ENCODE measurements around the gene MYF5.

DNA sequence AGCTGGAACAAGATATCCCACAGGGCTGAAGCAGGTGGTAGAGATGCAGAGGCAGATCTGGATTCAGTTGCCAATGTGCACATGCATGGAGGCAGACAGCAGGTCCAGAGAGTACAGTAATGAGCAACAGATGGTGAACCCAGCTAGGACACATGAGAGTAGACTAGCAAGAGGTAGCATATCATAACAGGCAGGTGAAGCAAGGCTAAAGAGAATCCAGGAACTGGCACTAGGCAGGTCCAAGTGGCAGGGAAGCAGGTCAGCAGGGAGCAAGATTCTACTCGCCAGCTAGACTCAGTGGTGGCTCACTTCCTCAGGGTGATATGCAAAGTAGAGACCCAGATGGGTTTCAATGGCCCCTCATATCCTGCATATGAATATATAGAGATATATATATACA is 24.6 kb upstream of the MYF5 start:
- TF ChIP-seq POLR2A (IDR thresholded peaks at IDR 0.05) = no peak
- TF ChIP-seq, protein P1, sequence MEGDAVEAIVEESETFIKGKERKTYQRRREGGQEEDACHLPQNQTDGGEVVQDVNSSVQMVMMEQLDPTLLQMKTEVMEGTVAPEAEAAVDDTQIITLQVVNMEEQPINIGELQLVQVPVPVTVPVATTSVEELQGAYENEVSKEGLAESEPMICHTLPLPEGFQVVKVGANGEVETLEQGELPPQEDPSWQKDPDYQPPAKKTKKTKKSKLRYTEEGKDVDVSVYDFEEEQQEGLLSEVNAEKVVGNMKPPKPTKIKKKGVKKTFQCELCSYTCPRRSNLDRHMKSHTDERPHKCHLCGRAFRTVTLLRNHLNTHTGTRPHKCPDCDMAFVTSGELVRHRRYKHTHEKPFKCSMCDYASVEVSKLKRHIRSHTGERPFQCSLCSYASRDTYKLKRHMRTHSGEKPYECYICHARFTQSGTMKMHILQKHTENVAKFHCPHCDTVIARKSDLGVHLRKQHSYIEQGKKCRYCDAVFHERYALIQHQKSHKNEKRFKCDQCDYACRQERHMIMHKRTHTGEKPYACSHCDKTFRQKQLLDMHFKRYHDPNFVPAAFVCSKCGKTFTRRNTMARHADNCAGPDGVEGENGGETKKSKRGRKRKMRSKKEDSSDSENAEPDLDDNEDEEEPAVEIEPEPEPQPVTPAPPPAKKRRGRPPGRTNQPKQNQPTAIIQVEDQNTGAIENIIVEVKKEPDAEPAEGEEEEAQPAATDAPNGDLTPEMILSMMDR (IDR thresholded peaks at IDR 0.05) = no peak
